Right lobe of liver (tissue), 6 donors: ENCODE data around the gene CGB2. TPM values are rescaled to one million over a fixed set of nuclear protein-coding genes. Genes with fewer than 3 reads are reported as not detected.

Experiments used
- ATAC-seq, 4 donors: fragments of 200-7000 bp; cut with Tn5 transposase; one replicate each; pipeline ENCODE4 v1.9.1; 2020; ENCODE audit warnings: mild to moderate bottlenecking in 4 of 4, moderate library complexity in 4 of 4
- DNase-seq, 3 donors: peaks; one replicate each; pipeline ENCODE4 v3.0.0-alpha.2; 2020
- H3K27ac ChIP-seq, 3 donors: fragments of 200-600 bp; one replicate each; pipeline ENCODE4 v1.8.0; 2022
- H3K27me3 ChIP-seq, 2 donors: fragments of 200-600 bp; one replicate each; pipeline ENCODE4 v1.8.0; 2022
- H3K36me3 ChIP-seq, 4 donors: fragments of 200-600 bp; sonication (generic) in 1 of 4; one replicate each; pipeline versions ENCODE4 v1.5.1 to v1.8.0; 2017 to 2022; ENCODE audit warnings: control low read depth in 1 of 4
- H3K4me1 ChIP-seq, 4 donors: fragments of 200-600 bp; sonication (generic) in 1 of 4; one replicate each; pipeline versions ENCODE4 v1.5.1 to v1.8.0; 2017 to 2022; ENCODE audit warnings: control low read depth in 1 of 4
- H3K4me3 ChIP-seq, 3 donors: fragments of 200-600 bp; one replicate each; pipeline ENCODE4 v1.8.0; 2022
- H3K9me3 ChIP-seq, 4 donors: fragments of 200-600 bp; sonication (generic) in 1 of 4; one replicate each; pipeline versions ENCODE4 v1.5.1 to v1.8.0; 2017 to 2022; ENCODE audit warnings: control low read depth in 1 of 4
- CTCF ChIP-seq, 4 donors: fragments of 200-600 bp in 3 of 4; fragments of 450-650 bp in 1 of 4; IDR thresholded peaks; one replicate each; pipeline versions ENCODE4 v1.5.1 to v1.8.0; 2016 to 2022; ENCODE audit warnings: antibody characterized with exemption in 4 of 4, mild to moderate bottlenecking in 2 of 4
- POLR2A ChIP-seq: fragments of 450-650 bp; IDR thresholded peaks from one replicate; pipeline ENCODE4 v1.6.1; 2017; ENCODE audit warnings: antibody characterized with exemption, mild to moderate bottlenecking
- WGBS: methylation state at CpG from one replicate; pipeline ENCODE4 v1.1.6; 2018; ENCODE audit warnings: low coverage, low lambda C conversion rate; ENCODE audit not compliant: insufficient coverage; ENCODE audit errors: missing lambda C conversion rate; 5-methylcytosine and 5-hydroxymethylcytosine counted together
- intact Hi-C, 2 donors: fragments of 100-400 bp; cut with DNase I; formaldehyde crosslinking; loops; one replicate each; pipeline versions ENCODE4 v1.11.2 to v1.14.1; 2022
- total RNA-seq, 6 experiments: library from RNA; depleted of rRNA in 2 of 6; stranded (reverse); fragments of >200 nt in 2 of 6; fragmentation: NEBNext Ultra II Directional in 3 of 6; extraction: Animal tissue kit (Norgen Biotek cat#: 25700) in 3 of 6; gene quantifications; one replicate each; pipeline versions ENCODE4 v1.1.0 to v1.2.4, GENCODE V29; 2016 to 2023
- donor health status: DM: no; HTN: yes; CAD: no.
- donor health status: DM: no; HTN: no; CAD: no.
- donor health status: DM: no; HTN: no; CAD: no.
- donor health status: DM: no; HTN: yes; CAD: no.
- donor health status: DM: no; HTN: yes; CAD: no.

Gene CGB2
- total RNA-seq, 6 experiments from 2014 or later = not detected

- ATAC-seq = no peak
- Histone ChIP-seq H3K9me3 (no peaks in the 10 kb centered on the region), H3K27me3 (no peaks in the 10 kb centered on the region), H3K27ac (no peak overlapping the region), H3K4me1 (peaks cover 0 to 5% (median under 1%) of the 10 kb centered on the region in 4 donors), H3K4me3 (no peak overlapping the region), H3K36me3 (no peaks in the 10 kb centered on the region)
- 42% methylated on average over 10 of the region's 25 CpGs for WGBS
- TF ChIP-seq CTCF (IDR thresholded peaks at IDR 0.05) (no peak), POLR2A (no peak)
- no peak for DNase-seq
- intact Hi-C loops = no loop called here
These were observed 29.8 kb downstream of the CGB2 start for GRCh38 chr19:49061445-49061844.

GRCh38 chr19:49064029-49064629 lies 32.4 kb downstream of the CGB2 start:
- TF ChIP-seq CTCF (IDR thresholded peaks at IDR 0.05) = no peak
- no peak for TF ChIP-seq POLR2A

GRCh38 chr19:49064768-49065611 lies 33.3 kb downstream of the CGB2 start, which contains the start of gene NTF4:
TSS of gene NTF4 (minus strand) at chr19:49064818. CDS start at chr19:49061997, 2,821 bp downstream.
- no peak for DNase-seq
- no peak within 1 kb of the TSS for H3K4me3 ChIP-seq
- no peaks in the 10 kb centered on the region for H3K36me3 ChIP-seq
- intact Hi-C loops = no loop called here
- no peak within 1 kb of the TSS for H3K27ac ChIP-seq
- WGBS = 11% methylated on average over 3 of the region's 53 CpGs
- peak; percentile 31 to 52 (median 38) for ATAC-seq
- no peaks in the 10 kb centered on the region for H3K27me3 ChIP-seq
- no peaks in the 10 kb centered on the region for H3K4me1 ChIP-seq
- H3K9me3 ChIP-seq = no peaks in the 10 kb centered on the region
- no peak for TF ChIP-seq POLR2A
- TF ChIP-seq CTCF (IDR thresholded peaks at IDR 0.05) = no peak

More at GRCh38 chr19:49064029-49064629, 32.4 kb downstream of the CGB2 start:
- no peak for DNase-seq
- Histone ChIP-seq H3K4me3 (no peak overlapping the region), H3K4me1 (no peaks in the 10 kb centered on the region), H3K27ac (no peak overlapping the region), H3K27me3 (no peaks in the 10 kb centered on the region), H3K36me3 (no peaks in the 10 kb centered on the region), H3K9me3 (no peaks in the 10 kb centered on the region)
- WGBS = 34% methylated on average over 3 of the region's 10 CpGs
- intact Hi-C loops = no loop called here
- ATAC-seq = peak in 1 of 4 donors; percentile 10

GRCh38 chr19:49065905-49066512 lies 34.3 kb downstream of the CGB2 start:
- no peaks in the 10 kb centered on the region for H3K4me1 ChIP-seq
- 20% methylated on average over 3 of the region's 13 CpGs for WGBS
- intact Hi-C loops = no loop called here
- DNase-seq = no peak
- ATAC-seq = no peak
- TF ChIP-seq POLR2A = no peak
- TF ChIP-seq CTCF (IDR thresholded peaks at IDR 0.05) = no peak
- no peak overlapping the region for H3K4me3 ChIP-seq
- H3K36me3 ChIP-seq = no peaks in the 10 kb centered on the region
- no peaks in the 10 kb centered on the region for H3K27me3 ChIP-seq
- no peak overlapping the region for H3K27ac ChIP-seq
- no peaks in the 10 kb centered on the region for H3K9me3 ChIP-seq
